ENCODE measurements around the gene PDE6B. TPM values are rescaled to one million over a fixed set of nuclear protein-coding genes. Genes with fewer than 3 reads are reported as not detected.

PDE6B gene
- total RNA-seq, 1 donor: not detected

DNA sequence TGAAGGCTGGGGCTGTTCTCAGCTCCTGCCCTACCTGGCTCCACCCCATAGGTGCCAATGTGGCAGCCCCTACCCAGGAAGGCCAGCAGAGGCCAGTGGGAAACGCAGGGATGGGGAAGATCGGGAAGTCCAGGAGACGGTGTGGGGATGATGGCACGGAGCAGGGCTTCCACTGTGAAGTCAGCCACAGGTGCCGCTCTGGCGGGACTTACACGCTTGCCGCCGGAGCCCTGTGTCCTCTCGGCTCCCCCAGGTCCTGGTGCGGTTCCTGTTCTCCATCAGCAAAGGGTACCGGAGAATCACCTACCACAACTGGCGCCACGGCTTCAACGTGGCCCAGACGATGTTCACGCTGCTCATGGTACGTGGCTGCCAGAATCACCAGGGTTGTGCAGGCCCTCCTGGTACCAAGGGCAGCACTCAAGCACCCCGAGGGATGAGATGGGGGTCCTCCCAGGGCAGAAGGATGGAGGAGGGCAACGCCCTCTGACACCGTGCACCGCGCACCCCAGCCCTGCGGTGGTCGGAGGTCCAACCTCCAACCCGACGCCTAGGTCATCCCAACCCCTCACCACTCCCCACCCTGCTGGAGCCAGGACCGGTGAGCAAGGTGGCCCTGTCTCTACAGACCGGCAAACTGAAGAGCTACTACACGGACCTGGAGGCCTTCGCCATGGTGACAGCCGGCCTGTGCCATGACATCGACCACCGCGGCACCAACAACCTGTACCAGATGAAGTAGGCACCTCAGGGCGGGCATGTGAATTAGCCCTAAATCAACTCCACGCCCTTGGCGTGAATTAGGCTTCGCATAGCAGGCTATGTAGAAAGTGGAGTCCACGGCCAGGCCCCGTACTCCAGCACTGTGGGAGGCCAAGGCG, 36.7 kb downstream of the PDE6B start:
- Histone ChIP-seq H3K79me2 (ENCODE audit: insufficient read depth, low read length) (no peaks in the 10 kb centered on the region), H3K36me3 (ENCODE audit: insufficient read depth, low read length) (no peaks in the 10 kb centered on the region), H3K4me3 (ENCODE audit: insufficient read depth, low read length) (no peak overlapping the region), H2AFZ (ENCODE audit: low read length) (no peak overlapping the region), H4K20me1 (ENCODE audit: insufficient read depth, low read length) (no peaks in the 10 kb centered on the region), H3K9me3 (ENCODE audit: low read depth, low read length) (no peaks in the 10 kb centered on the region), H3K27me3 (ENCODE audit: insufficient read depth, low read length) (peaks cover 13% of the 10 kb centered on the region), H3K4me2 (ENCODE audit: insufficient read depth, low read length) (no peak overlapping the region), H3K4me1 (ENCODE audit: insufficient read depth, low read length) (no peaks in the 10 kb centered on the region), H3K27ac (ENCODE audit: low read depth, low read length) (no peak overlapping the region)
- TF ChIP-seq, protein P1, sequence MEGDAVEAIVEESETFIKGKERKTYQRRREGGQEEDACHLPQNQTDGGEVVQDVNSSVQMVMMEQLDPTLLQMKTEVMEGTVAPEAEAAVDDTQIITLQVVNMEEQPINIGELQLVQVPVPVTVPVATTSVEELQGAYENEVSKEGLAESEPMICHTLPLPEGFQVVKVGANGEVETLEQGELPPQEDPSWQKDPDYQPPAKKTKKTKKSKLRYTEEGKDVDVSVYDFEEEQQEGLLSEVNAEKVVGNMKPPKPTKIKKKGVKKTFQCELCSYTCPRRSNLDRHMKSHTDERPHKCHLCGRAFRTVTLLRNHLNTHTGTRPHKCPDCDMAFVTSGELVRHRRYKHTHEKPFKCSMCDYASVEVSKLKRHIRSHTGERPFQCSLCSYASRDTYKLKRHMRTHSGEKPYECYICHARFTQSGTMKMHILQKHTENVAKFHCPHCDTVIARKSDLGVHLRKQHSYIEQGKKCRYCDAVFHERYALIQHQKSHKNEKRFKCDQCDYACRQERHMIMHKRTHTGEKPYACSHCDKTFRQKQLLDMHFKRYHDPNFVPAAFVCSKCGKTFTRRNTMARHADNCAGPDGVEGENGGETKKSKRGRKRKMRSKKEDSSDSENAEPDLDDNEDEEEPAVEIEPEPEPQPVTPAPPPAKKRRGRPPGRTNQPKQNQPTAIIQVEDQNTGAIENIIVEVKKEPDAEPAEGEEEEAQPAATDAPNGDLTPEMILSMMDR (IDR thresholded peaks at IDR 0.05; ENCODE audit: extremely low read depth, low read depth, low read length): no peak
- DNase-seq (ENCODE audit: insufficient read length, low spot score, missing footprints): peak; percentile 74

GRCh38 chr4:663046-663437, 37.7 kb downstream of the PDE6B start:
- Histone ChIP-seq H3K27ac (ENCODE audit: low read depth, low read length) (no peak overlapping the region), H3K4me1 (ENCODE audit: insufficient read depth, low read length) (no peaks in the 10 kb centered on the region), H3K79me2 (ENCODE audit: insufficient read depth, low read length) (no peaks in the 10 kb centered on the region), H3K36me3 (ENCODE audit: insufficient read depth, low read length) (no peaks in the 10 kb centered on the region), H3K27me3 (ENCODE audit: insufficient read depth, low read length) (peaks cover 13% of the 10 kb centered on the region), H3K4me2 (ENCODE audit: insufficient read depth, low read length) (no peak overlapping the region), H2AFZ (ENCODE audit: low read length) (no peak overlapping the region), H3K9me3 (ENCODE audit: low read depth, low read length) (no peaks in the 10 kb centered on the region), H3K4me3 (ENCODE audit: insufficient read depth, low read length) (no peak overlapping the region), H4K20me1 (ENCODE audit: insufficient read depth, low read length) (no peaks in the 10 kb centered on the region)
- DNase-seq (ENCODE audit: insufficient read length, low spot score, missing footprints): peak; percentile 61
- TF ChIP-seq, protein P1 (IDR thresholded peaks at IDR 0.05; ENCODE audit: extremely low read depth, low read depth, low read length): no peak

- H3K4me3 ChIP-seq (ENCODE audit: insufficient read depth, low read length): no peak overlapping the region
- no peak overlapping the region for H3K4me2 ChIP-seq (ENCODE audit: insufficient read depth, low read length)
- TF ChIP-seq, protein P1 (IDR thresholded peaks at IDR 0.05; ENCODE audit: extremely low read depth, low read depth, low read length): no peak
- H3K79me2 ChIP-seq (ENCODE audit: insufficient read depth, low read length): no peaks in the 10 kb centered on the region
- peaks cover 13% of the 10 kb centered on the region for H3K27me3 ChIP-seq (ENCODE audit: insufficient read depth, low read length)
- H3K36me3 ChIP-seq (ENCODE audit: insufficient read depth, low read length): no peaks in the 10 kb centered on the region
- no peak overlapping the region for H3K27ac ChIP-seq (ENCODE audit: low read depth, low read length)
- no peak overlapping the region for H2AFZ ChIP-seq (ENCODE audit: low read length)
- H3K9me3 ChIP-seq (ENCODE audit: low read depth, low read length): no peaks in the 10 kb centered on the region
- peak; percentile 79 for DNase-seq (ENCODE audit: insufficient read length, low spot score, missing footprints)
- H3K4me1 ChIP-seq (ENCODE audit: insufficient read depth, low read length): no peaks in the 10 kb centered on the region
- H4K20me1 ChIP-seq (ENCODE audit: insufficient read depth, low read length): no peaks in the 10 kb centered on the region
Measured at GRCh38 chr4:663438-664428, 38.4 kb downstream of the PDE6B start.
